Trophoblast cell (in vitro differentiated cells and primary cell): ENCODE results near the gene NINL.

Source experiments
- DNase-seq, 2 donors: peaks; one replicate each; pipeline ENCODE4 v3.0.0-alpha.2; 2016
- H2AFZ ChIP-seq: 2 replicates; pipeline ENCODE4 v1.6.1; 2013; ENCODE audit warnings: low read length, moderate library complexity, mild to moderate bottlenecking; ENCODE audit not compliant: insufficient read depth, poor library complexity
- H2AK5ac ChIP-seq: 2 replicates; pipeline ENCODE4 v1.6.1; 2013; ENCODE audit warnings: mild to moderate bottlenecking, low read length
- H2BK120ac ChIP-seq: 2 replicates; pipeline ENCODE4 v1.6.1; 2013; ENCODE audit warnings: low read length, mild to moderate bottlenecking, moderate library complexity; ENCODE audit not compliant: insufficient read depth, poor library complexity
- H2BK12ac ChIP-seq: 2 replicates; pipeline ENCODE4 v1.6.1; 2013; ENCODE audit warnings: mild to moderate bottlenecking, low read length, moderate library complexity
- H2BK5ac ChIP-seq: 2 replicates; pipeline ENCODE4 v1.6.1; 2013; ENCODE audit warnings: low read length, low read depth, moderate library complexity, mild to moderate bottlenecking; ENCODE audit not compliant: poor library complexity
- H3K14ac ChIP-seq: 2 replicates; pipeline ENCODE4 v1.6.1; 2013; ENCODE audit warnings: mild to moderate bottlenecking, low read length
- H3K18ac ChIP-seq: 2 replicates; pipeline ENCODE4 v1.6.1; 2013; ENCODE audit warnings: mild to moderate bottlenecking, low read length
- H3K23ac ChIP-seq: 2 replicates; pipeline ENCODE4 v1.6.1; 2013; ENCODE audit warnings: low read length
- H3K27ac ChIP-seq: 2 replicates; pipeline ENCODE4 v1.5.1; 2013; ENCODE audit warnings: low read depth, mild to moderate bottlenecking, inconsistent platforms, low read length, moderate library complexity
- H3K27me3 ChIP-seq: 2 replicates; pipeline ENCODE4 v1.6.1; 2013; ENCODE audit warnings: inconsistent platforms, mild to moderate bottlenecking, low read length, moderate library complexity; ENCODE audit not compliant: insufficient read depth
- H3K36me3 ChIP-seq, 2 experiments: 1 replicate in 1 of 2; 2 replicates in 1 of 2; pipeline ENCODE4 v1.6.1; 2013; ENCODE audit warnings: low read length in 2 of 2, mild to moderate bottlenecking in 2 of 2, moderate library complexity in 1 of 2; ENCODE audit not compliant: insufficient read depth in 2 of 2, control insufficient read depth in 1 of 2
- H3K4ac ChIP-seq: 2 replicates; pipeline ENCODE4 v1.6.1; 2013; ENCODE audit warnings: low read depth, mild to moderate bottlenecking, low read length, moderate library complexity
- H3K4me1 ChIP-seq, 2 experiments: 1 replicate in 1 of 2; 2 replicates in 1 of 2; pipeline ENCODE4 v1.6.1; 2013; ENCODE audit warnings: low read length in 2 of 2, mild to moderate bottlenecking in 2 of 2, moderate library complexity in 1 of 2; ENCODE audit not compliant: insufficient read depth in 2 of 2, control insufficient read depth in 1 of 2
- H3K4me2 ChIP-seq: 2 replicates; pipeline ENCODE4 v1.6.1; 2013; ENCODE audit warnings: inconsistent platforms, mild to moderate bottlenecking, low read length, moderate library complexity
- H3K4me3 ChIP-seq: 2 replicates; pipeline ENCODE4 v1.5.1; 2013; ENCODE audit warnings: mild to moderate bottlenecking, low read depth, low read length, inconsistent platforms
- H3K79me1 ChIP-seq: one replicate; pipeline ENCODE4 v1.6.1; 2013; ENCODE audit warnings: low read length
- H3K79me2 ChIP-seq: 2 replicates; pipeline ENCODE4 v1.6.1; 2013; ENCODE audit warnings: low read length, mild to moderate bottlenecking; ENCODE audit not compliant: control insufficient read depth, insufficient read depth, poor library complexity
- H3K9ac ChIP-seq: 2 replicates; pipeline ENCODE4 v1.6.1; 2013; ENCODE audit warnings: mild to moderate bottlenecking, low read length
- H3K9me3 ChIP-seq: 2 replicates; pipeline ENCODE4 v1.6.1; 2013; ENCODE audit warnings: low read depth, mild to moderate bottlenecking, control low read depth, inconsistent platforms, low read length; ENCODE audit not compliant: insufficient read depth
- H4K12ac ChIP-seq: 2 replicates; pipeline ENCODE4 v1.6.1; 2013; ENCODE audit warnings: low read depth, mild to moderate bottlenecking, low read length, moderate library complexity
- H4K8ac ChIP-seq: 2 replicates; pipeline ENCODE4 v1.6.1; 2013; ENCODE audit warnings: low read depth, mild to moderate bottlenecking, low read length, moderate library complexity
- H4K91ac ChIP-seq: one replicate; pipeline ENCODE4 v1.6.1; 2013; ENCODE audit warnings: low read depth, mild to moderate bottlenecking, low read length, moderate library complexity
- WGBS: extraction: QIAGEN DNeasy Blood & Tissue Kit; methylation state at CpG from one replicate; pipeline ENCODE4 v1.1.7; 2013; ENCODE audit warnings: missing lambda C conversion rate; ENCODE audit not compliant: insufficient read length, insufficient coverage; ENCODE audit errors: extremely low coverage; 5-methylcytosine and 5-hydroxymethylcytosine counted together

Gene NINL

GRCh38 chr20:25511183-25511582 is 74.1 kb downstream of the NINL start:
- Histone ChIP-seq H3K79me2 (no peaks in the 10 kb centered on the region), H3K4me3 (no peak overlapping the region), H2AFZ (no peak overlapping the region), H3K23ac (no peak overlapping the region), H4K8ac (no peak overlapping the region), H3K9ac (peak overlapping the region; percentile 40), H3K79me1 (no peaks in the 10 kb centered on the region), H2BK12ac (no peak overlapping the region), H4K91ac (no peak overlapping the region), H2AK5ac (no peak overlapping the region), H4K12ac (no peak overlapping the region), H3K9me3 (peaks cover 8% of the 10 kb centered on the region), H3K4ac (no peak overlapping the region), H3K27me3 (no peaks in the 10 kb centered on the region), H3K27ac (no peak overlapping the region), H3K18ac (no peak overlapping the region), H3K4me2 (no peak overlapping the region), H2BK5ac (no peak overlapping the region), H3K36me3 (peaks cover 60 to 75% of the 10 kb centered on the region in 2 experiments), H3K14ac (no peak overlapping the region), H2BK120ac (no peak overlapping the region), H3K4me1 (no peaks in the 10 kb centered on the region)
- DNase-seq = no peak
- no CpG with 5 or more reads among the region's 10 CpGs for WGBS

GRCh38 chr20:25510721-25511120 is 74.6 kb downstream of the NINL start:
- H3K18ac ChIP-seq = no peak overlapping the region
- no peaks in the 10 kb centered on the region for H3K79me1 ChIP-seq
- H2BK12ac ChIP-seq = no peak overlapping the region
- H3K27ac ChIP-seq = no peak overlapping the region
- H3K79me2 ChIP-seq = no peaks in the 10 kb centered on the region
- peaks cover 56 to 72% of the 10 kb centered on the region in 2 experiments for H3K36me3 ChIP-seq
- no peak overlapping the region for H3K14ac ChIP-seq
- H4K8ac ChIP-seq = no peak overlapping the region
- H3K4me1 ChIP-seq = no peaks in the 10 kb centered on the region
- no CpG with 5 or more reads among the region's 7 CpGs for WGBS
- no peak overlapping the region for H3K4me2 ChIP-seq
- H2AK5ac ChIP-seq = no peak overlapping the region
- peaks cover 6% of the 10 kb centered on the region for H3K9me3 ChIP-seq
- no peak overlapping the region for H3K4ac ChIP-seq
- H4K12ac ChIP-seq = no peak overlapping the region
- no peak overlapping the region for H4K91ac ChIP-seq
- H3K23ac ChIP-seq = no peak overlapping the region
- no peak overlapping the region for H2BK120ac ChIP-seq
- no peak overlapping the region for H3K9ac ChIP-seq
- H3K4me3 ChIP-seq = no peak overlapping the region
- H2BK5ac ChIP-seq = no peak overlapping the region
- DNase-seq = no peak
- no peaks in the 10 kb centered on the region for H3K27me3 ChIP-seq
- no peak overlapping the region for H2AFZ ChIP-seq

GRCh38 chr20:25510202-25510601 is 75.1 kb downstream of the NINL start:
- no peak overlapping the region for H2AFZ ChIP-seq
- no peak overlapping the region for H2BK120ac ChIP-seq
- no peak overlapping the region for H3K18ac ChIP-seq
- no peak overlapping the region for H2BK12ac ChIP-seq
- no peaks in the 10 kb centered on the region for H3K79me2 ChIP-seq
- H3K4me1 ChIP-seq = no peaks in the 10 kb centered on the region
- peaks cover 55 to 70% of the 10 kb centered on the region in 2 experiments for H3K36me3 ChIP-seq
- H4K8ac ChIP-seq = no peak overlapping the region
- H3K4me3 ChIP-seq = no peak overlapping the region
- H4K91ac ChIP-seq = no peak overlapping the region
- H3K23ac ChIP-seq = no peak overlapping the region
- H3K9ac ChIP-seq = no peak overlapping the region
- H3K14ac ChIP-seq = no peak overlapping the region
- no peak overlapping the region for H3K4me2 ChIP-seq
- no peak overlapping the region for H3K27ac ChIP-seq
- H2AK5ac ChIP-seq = no peak overlapping the region
- WGBS = no CpG with 5 or more reads among the region's 8 CpGs
- no peaks in the 10 kb centered on the region for H3K79me1 ChIP-seq
- H3K27me3 ChIP-seq = no peaks in the 10 kb centered on the region
- DNase-seq = no peak
- no peak overlapping the region for H3K4ac ChIP-seq
- peaks cover 6% of the 10 kb centered on the region for H3K9me3 ChIP-seq
- no peak overlapping the region for H2BK5ac ChIP-seq
- H4K12ac ChIP-seq = no peak overlapping the region

- H2BK5ac ChIP-seq = no peak overlapping the region
- no peak overlapping the region for H2AK5ac ChIP-seq
- no peak overlapping the region for H3K4ac ChIP-seq
- no peak overlapping the region for H4K8ac ChIP-seq
- no peak overlapping the region for H2BK120ac ChIP-seq
- H3K36me3 ChIP-seq = peaks cover 56 to 73% of the 10 kb centered on the region in 2 experiments
- H4K91ac ChIP-seq = no peak overlapping the region
- H2AFZ ChIP-seq = no peak overlapping the region
- H3K23ac ChIP-seq = no peak overlapping the region
- H3K27me3 ChIP-seq = no peaks in the 10 kb centered on the region
- H3K4me1 ChIP-seq = no peaks in the 10 kb centered on the region
- H3K79me2 ChIP-seq = no peaks in the 10 kb centered on the region
- no peaks in the 10 kb centered on the region for H3K79me1 ChIP-seq
- no CpG with 5 or more reads among the region's 5 CpGs for WGBS
- H2BK12ac ChIP-seq = no peak overlapping the region
- H3K14ac ChIP-seq = no peak overlapping the region
- H3K9ac ChIP-seq = no peak overlapping the region
- no peak overlapping the region for H3K27ac ChIP-seq
- H3K9me3 ChIP-seq = no peaks in the 10 kb centered on the region
- H4K12ac ChIP-seq = no peak overlapping the region
- DNase-seq = no peak
- H3K4me2 ChIP-seq = no peak overlapping the region
- H3K4me3 ChIP-seq = no peak overlapping the region
- no peak overlapping the region for H3K18ac ChIP-seq
These were observed 76.2 kb downstream of the NINL start for GRCh38 chr20:25509084-25509483.
